ENCODE data around the gene FKBP10. TPM values are rescaled to one million over a fixed set of nuclear protein-coding genes. Genes with fewer than 3 reads are reported as not detected.

The FKBP10 gene
- 1 to 10 TPM; 5.6 to 8.8 (median 6.0) TPM for total RNA-seq
- total RNA-seq (2013) = 1.7 TPM

GRCh38 chr17:41812381-41813151, at the start of gene FKBP10:
Gene FKBP10, plus strand, starts transcription at chr17:41813004. Its CDS starts 31 bp downstream, at chr17:41813035.
- H3K4me1 ChIP-seq (ENCODE audit: control insufficient read depth, insufficient read depth, low read length) = peaks cover 33% of the 10 kb centered on the region
- ATAC-seq (peak in 2 of 3 donors; percentile 3 to 12), DNase-seq (peak; percentile 44 to 63)
- H3K27me3 ChIP-seq (ENCODE audit: control insufficient read depth, insufficient read depth, low read length) = no peaks in the 10 kb centered on the region
- Mint-ChIP-seq H3K4me1 (peaks cover 19 to 34% of the 10 kb centered on the region in 2 donors), H3K36me3 (no peaks in the 10 kb centered on the region), H3K4me3 (peak within 1 kb of the TSS; percentile 97), H3K27me3 (ENCODE audit: low read depth in 2 of 2) (no peaks in the 10 kb centered on the region), H3K27ac (peak within 1 kb of the TSS; percentile 79 to 80), H3K9me3 (no peaks in the 10 kb centered on the region)
- TF ChIP-seq CTCF (IDR thresholded peaks at IDR 0.05) = no peak
- WGBS (ENCODE audit: insufficient coverage) = 7% methylated on average over 31 of the region's 35 CpGs
- peak within 1 kb of the TSS; percentile 83 for H3K4me3 ChIP-seq (ENCODE audit: low read length)
- intact Hi-C loops (cut with micrococcal nuclease) = no loop called here
- peak within 1 kb of the TSS; percentile 29 for H3K27ac ChIP-seq (ENCODE audit: low read length)
- H3K9me3 ChIP-seq (ENCODE audit: control insufficient read depth, insufficient read depth, low read length) = no peaks in the 10 kb centered on the region
- no peaks in the 10 kb centered on the region for H3K36me3 ChIP-seq (ENCODE audit: control insufficient read depth, insufficient read depth, low read length)

- no peaks in the 10 kb centered on the region for H3K36me3 Mint-ChIP-seq
- TF ChIP-seq CTCF (IDR thresholded peaks at IDR 0.05) = no peak
- H3K27ac ChIP-seq (ENCODE audit: low read length) = no peak overlapping the region
- H3K36me3 ChIP-seq (ENCODE audit: control insufficient read depth, insufficient read depth, low read length) = no peaks in the 10 kb centered on the region
- no peaks in the 10 kb centered on the region for H3K27me3 Mint-ChIP-seq (ENCODE audit: low read depth in 2 of 2)
- 92% methylated on average over 8 of the region's 8 CpGs for WGBS (ENCODE audit: insufficient coverage)
- no peaks in the 10 kb centered on the region for H3K4me1 Mint-ChIP-seq
- no peaks in the 10 kb centered on the region for H3K4me1 ChIP-seq (ENCODE audit: control insufficient read depth, insufficient read depth, low read length)
- intact Hi-C loops (cut with micrococcal nuclease) = no loop called here
- H3K27ac Mint-ChIP-seq = no peak overlapping the region
- H3K9me3 ChIP-seq (ENCODE audit: control insufficient read depth, insufficient read depth, low read length) = no peaks in the 10 kb centered on the region
- H3K27me3 ChIP-seq (ENCODE audit: control insufficient read depth, insufficient read depth, low read length) = no peaks in the 10 kb centered on the region
- ATAC-seq (no peak), DNase-seq (no peak)
- H3K4me3 ChIP-seq (ENCODE audit: low read length) = no peak overlapping the region
- H3K4me3 Mint-ChIP-seq = no peak overlapping the region
- no peaks in the 10 kb centered on the region for H3K9me3 Mint-ChIP-seq
These were observed 49.5 kb upstream of the FKBP10 start for GRCh38 chr17:41763327-41763726.

- no peaks in the 10 kb centered on the region for H3K36me3 ChIP-seq (ENCODE audit: control insufficient read depth, insufficient read depth, low read length)
- Mint-ChIP-seq H3K4me3 (no peak overlapping the region), H3K4me1 (no peaks in the 10 kb centered on the region), H3K27me3 (ENCODE audit: low read depth in 2 of 2) (no peaks in the 10 kb centered on the region), H3K27ac (no peak overlapping the region), H3K36me3 (no peaks in the 10 kb centered on the region), H3K9me3 (no peaks in the 10 kb centered on the region)
- no peak overlapping the region for H3K4me3 ChIP-seq (ENCODE audit: low read length)
- intact Hi-C loops (cut with micrococcal nuclease) = no loop called here
- no peaks in the 10 kb centered on the region for H3K4me1 ChIP-seq (ENCODE audit: control insufficient read depth, insufficient read depth, low read length)
- no peaks in the 10 kb centered on the region for H3K27me3 ChIP-seq (ENCODE audit: control insufficient read depth, insufficient read depth, low read length)
- TF ChIP-seq CTCF (IDR thresholded peaks at IDR 0.05) = no peak
- no peaks in the 10 kb centered on the region for H3K9me3 ChIP-seq (ENCODE audit: control insufficient read depth, insufficient read depth, low read length)
- no peak overlapping the region for H3K27ac ChIP-seq (ENCODE audit: low read length)
- ATAC-seq (no peak), DNase-seq (no peak)
These were observed 46.7 kb upstream of the FKBP10 start for GRCh38 chr17:41766135-41766534.
